ENCODE measurements around the gene DNAH8. TPM values are rescaled to one million over a fixed set of nuclear protein-coding genes. Genes with fewer than 3 reads are reported as not detected.

Gene DNAH8
- total RNA-seq, 1 donor from 2014 or later = not detected

GRCh38 chr6:38716825-38717224, 1.7 kb downstream of the DNAH8 start:
- no peak overlapping the region for H3K4me3 ChIP-seq (ENCODE audit: low read depth, low read length)
- DNase-seq (ENCODE audit: low read depth) = no peak
- TF ChIP-seq CTCF (conservative IDR thresholded peaks at IDR 0.05; ENCODE audit: low read depth, low read length) = no peak

- no peak overlapping the region for H3K4me3 ChIP-seq (ENCODE audit: low read depth, low read length)
- DNase-seq (ENCODE audit: low read depth) = no peak
- TF ChIP-seq CTCF (conservative IDR thresholded peaks at IDR 0.05; ENCODE audit: low read depth, low read length) = no peak
Observed at GRCh38 chr6:38719358-38719757, 4.2 kb downstream of the DNAH8 start.

GRCh38 chr6:38720295-38720694, 5.2 kb downstream of the DNAH8 start:
- peak; percentile 49 for TF ChIP-seq CTCF (conservative IDR thresholded peaks at IDR 0.05; ENCODE audit: low read depth, low read length)
- no peak for DNase-seq (ENCODE audit: low read depth)
- H3K4me3 ChIP-seq (ENCODE audit: low read depth, low read length) = no peak overlapping the region

DNA sequence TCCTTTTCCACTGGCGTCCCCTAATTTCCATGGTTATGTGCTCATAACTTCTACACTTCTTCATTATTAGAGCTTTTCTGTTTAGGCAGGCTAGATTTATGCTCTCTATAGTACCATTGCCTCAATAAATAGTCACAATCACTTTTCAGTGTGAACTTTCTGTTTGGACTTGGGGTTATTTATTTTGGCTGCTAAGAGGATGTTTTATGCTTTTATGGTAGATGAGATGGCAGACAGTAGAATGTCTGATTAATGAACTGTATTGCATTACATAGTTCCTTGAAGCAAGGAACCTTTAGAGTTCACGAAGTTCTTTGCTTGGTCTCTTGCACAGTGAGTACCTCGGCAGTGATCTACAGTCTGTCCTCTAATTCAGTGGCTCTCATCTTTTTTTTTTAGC, 6.9 kb downstream of the DNAH8 start:
- no peak for TF ChIP-seq CTCF (conservative IDR thresholded peaks at IDR 0.05; ENCODE audit: low read depth, low read length)
- no peak for DNase-seq (ENCODE audit: low read depth)
- no peak overlapping the region for H3K4me3 ChIP-seq (ENCODE audit: low read depth, low read length)

DNA sequence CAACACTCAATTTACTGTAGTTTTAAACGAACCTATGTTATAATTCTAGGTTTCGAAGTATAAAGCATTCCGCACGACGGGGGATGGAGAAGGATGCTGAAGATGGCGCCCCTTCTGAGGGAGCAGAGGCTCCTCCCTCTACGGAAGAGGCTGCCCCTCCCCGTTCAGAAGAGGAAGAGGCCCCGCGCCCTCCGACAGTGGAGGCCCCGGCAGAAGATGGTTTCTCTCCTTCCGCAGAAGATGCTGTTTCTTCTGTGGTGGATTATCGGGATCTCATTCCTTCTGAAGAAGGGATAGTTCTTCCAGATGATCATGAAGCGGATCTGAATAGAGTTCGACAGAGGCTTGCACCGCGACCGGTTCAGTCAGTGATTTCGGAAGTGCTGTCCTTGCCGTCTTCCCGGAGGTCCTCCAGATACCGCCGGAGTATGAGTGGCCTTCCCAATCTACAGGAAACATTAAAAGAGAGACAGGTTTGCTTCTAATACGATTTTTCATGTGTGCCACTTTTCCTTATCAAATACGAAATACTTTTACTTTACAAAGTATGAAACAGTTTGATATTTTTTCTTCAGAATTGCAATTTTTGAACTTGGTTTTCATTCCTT, 7.7 kb downstream of the DNAH8 start:
- TF ChIP-seq CTCF (conservative IDR thresholded peaks at IDR 0.05; ENCODE audit: low read depth, low read length) = no peak
- no peak overlapping the region for H3K4me3 ChIP-seq (ENCODE audit: low read depth, low read length)
- DNase-seq (ENCODE audit: low read depth) = no peak

- no peak for DNase-seq (ENCODE audit: low read depth)
- H3K4me3 ChIP-seq (ENCODE audit: low read depth, low read length) = no peak overlapping the region
- TF ChIP-seq CTCF (conservative IDR thresholded peaks at IDR 0.05; ENCODE audit: low read depth, low read length) = no peak
Observed at GRCh38 chr6:38723783-38724182, 8.7 kb downstream of the DNAH8 start.

GRCh38 chr6:38724343-38724742, 9.2 kb downstream of the DNAH8 start:
- no peak overlapping the region for H3K4me3 ChIP-seq (ENCODE audit: low read depth, low read length)
- TF ChIP-seq CTCF (conservative IDR thresholded peaks at IDR 0.05; ENCODE audit: low read depth, low read length) = no peak
- DNase-seq (ENCODE audit: low read depth) = no peak
